DND-41 (cell line): Measurements from ENCODE around the gene BMP7.

ENCODE experiments used
- CTCF ChIP-seq: IDR thresholded peaks from 2 replicates; pipeline ENCODE4 v1.5.1; 2012; ENCODE audit warnings: borderline replicate concordance, low read length, moderate library complexity, mild to moderate bottlenecking; ENCODE audit not compliant: poor library complexity, severe bottlenecking; ENCODE audit errors: extremely low read depth
- EZH2 ChIP-seq: IDR thresholded peaks from 3 replicates; pipeline ENCODE4 v1.6.1; 2012; ENCODE audit warnings: borderline replicate concordance, low read depth, mild to moderate bottlenecking, moderate library complexity, low read length, inconsistent platforms; ENCODE audit not compliant: severe bottlenecking

GRCh38 chr20:57240581-57241362 is 25.7 kb downstream of the BMP7 start:
- TF ChIP-seq CTCF, result no peak
- no peak for TF ChIP-seq EZH2
